Measurements from ENCODE around the gene OR10K1. TPM values are rescaled to one million over a fixed set of nuclear protein-coding genes. Genes with fewer than 3 reads are reported as not detected.

Gene OR10K1
- total and polyA plus RNA-seq, 10 of the 15 experiments (the other 5 are each of a cell fraction or from before 2014, with no cell fraction given): not detected

DNA sequence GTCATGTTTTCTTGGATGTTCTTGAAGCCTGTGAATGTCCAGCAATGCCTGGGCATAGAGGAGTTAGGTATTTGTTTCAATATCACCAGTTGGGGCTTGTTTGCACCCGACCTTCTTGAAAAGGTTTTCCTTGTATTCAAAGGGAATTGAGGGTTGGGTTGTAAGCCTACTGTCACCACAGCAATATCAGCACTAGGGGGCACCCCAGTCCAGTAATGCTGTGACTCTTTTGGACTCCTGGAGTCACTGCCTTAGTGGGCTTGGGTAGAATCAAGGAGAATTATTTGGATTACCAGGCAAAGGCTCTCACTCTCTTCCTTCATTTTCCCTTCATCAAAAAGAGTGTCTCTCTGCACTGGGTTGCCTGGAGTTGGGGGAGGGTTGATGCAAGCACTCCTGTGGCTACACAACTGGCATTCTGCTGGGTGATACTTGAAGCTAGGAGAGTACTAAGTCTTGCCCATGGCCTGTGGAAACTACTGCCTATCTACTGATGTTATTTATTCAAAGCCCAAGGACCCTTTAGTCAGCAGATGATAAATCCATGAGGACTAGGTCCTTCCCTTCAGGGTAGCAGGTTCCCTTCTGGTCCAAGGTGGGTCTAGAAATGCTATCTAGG, 44.8 kb downstream of the OR10K1 start:
- ChIA-PET RAD21 (ENCODE audit: unreplicated experiment) (interaction anchor here (0.6 to 3.1 kb wide), 14 partner anchors 10 to 582 kb away, joined by 3 to 37 read pairs (median 3); partner anchors contain the start of gene MNDA), SMC1A (ENCODE audit: uncharacterized antibody, unreplicated experiment) (interaction anchor here (0.6 to 2.6 kb wide), 12 partner anchors 10 to 582 kb away, joined by 3 to 33 read pairs (median 4); no protein-coding TSS in a partner anchor), CTCF (interaction anchor here (0.6 to 3.1 kb wide), 20 partner anchors 9 to 584 kb away, joined by 3 to 45 read pairs (median 3); partner anchors contain the start of genes AIM2 and MNDA), POLR2A (no interaction called here)
- 0% methylated on average over 1 of the region's 1 CpG for WGBS (ENCODE audit: insufficient coverage, insufficient replicate concordance, low lambda C conversion rate, missing lambda C conversion rate)
- no peak overlapping the region for H2AFZ ChIP-seq (ENCODE audit: control insufficient read depth, low read depth, low read length)
- no peak overlapping the region for H3K4me2 ChIP-seq (ENCODE audit: control insufficient read depth, insufficient read depth)
- no peaks in the 10 kb centered on the region for H3K4me1 ChIP-seq (ENCODE audit: control insufficient read depth, insufficient read depth, low read length)
- no peaks in the 10 kb centered on the region for H4K20me1 ChIP-seq (ENCODE audit: control insufficient read depth, insufficient read depth)
- DNase-seq (ENCODE audit: low read depth, low spot score) (peak; percentile 8), FAIRE-seq (no peak), ATAC-seq (peak; percentile 93)
- H3K27ac ChIP-seq (ENCODE audit: control insufficient read depth, insufficient read depth): no peak overlapping the region
- no TSS peak for BruUV-seq (replicated peaks)
- 0 out of 2 replicates have a peak, but pooled peaks have one; percentile 27 for TF ChIP-seq RUNX3 (IDR thresholded peaks at IDR 0.05; ENCODE audit: low read length)
- TF ChIP-seq CTCF (IDR thresholded peaks at IDR 0.05 in 2 of 3, conservative IDR thresholded peaks at IDR 0.05 in 1 of 3; ENCODE audit: control insufficient read depth in 2 of 3, extremely low read depth in 1 of 3, insufficient read depth in 1 of 3, low read depth in 3 of 3, low read length in 3 of 3): peak; percentile 66 to 72 (median 67)
- no peak for TF ChIP-seq NFYA (IDR thresholded peaks at IDR 0.05; ENCODE audit: borderline replicate concordance, low read depth, low read length)
- TF ChIP-seq RAD21 (IDR thresholded peaks at IDR 0.05; ENCODE audit: insufficient read depth, low read depth, low read length): peak; percentile 87
- peak; percentile 78 for TF ChIP-seq SMC3 (IDR thresholded peaks at IDR 0.05; ENCODE audit: borderline replicate concordance, low read length)
- in situ Hi-C loops (cut with MboI): loop anchor here (5.0 kb wide), 2 partner anchors 491 to 566 kb away; no protein-coding TSS in a partner anchor
- intact Hi-C loops (cut with micrococcal nuclease; ENCODE audit: unreplicated experiment): loop anchor here (1.0 to 5.0 kb wide), 3 partner anchors 492 to 581 kb away; no protein-coding TSS in a partner anchor
- H3K9ac ChIP-seq (ENCODE audit: control insufficient read depth, insufficient read depth, low read length): no peak overlapping the region
- H3K36me3 ChIP-seq (ENCODE audit: control insufficient read depth in 2 of 2, insufficient read depth in 2 of 2, low read length in 1 of 2): no peaks in the 10 kb centered on the region
- no peaks in the 10 kb centered on the region for H3K79me2 ChIP-seq (ENCODE audit: control insufficient read depth, insufficient read depth, low read length)
- H3K27me3 ChIP-seq (replicated peaks in 1 of 2; ENCODE audit: control insufficient read depth in 2 of 2, insufficient read depth in 2 of 2, low read length in 1 of 2): no peaks in the 10 kb centered on the region; a peak in 1 of 4 replicates
- no peak overlapping the region for H3K4me3 ChIP-seq
- H3K9me3 ChIP-seq (replicated peaks; ENCODE audit: control insufficient read depth, insufficient read depth, low read length): no peaks in the 10 kb centered on the region

Data from GM12878 (cell line).